Mucosa of rectum (tissue), 2 donors: ENCODE measurements around the gene SS18L1.

ENCODE experiments used
- H3K27ac ChIP-seq, 2 donors: one replicate each; pipeline ENCODE4 v1.7.0; 2013; ENCODE audit warnings: inconsistent platforms in 2 of 2, low read depth in 2 of 2, low read length in 2 of 2
- H3K27me3 ChIP-seq, 2 donors: one replicate each; pipeline ENCODE4 v1.7.0; 2013; ENCODE audit warnings: low read length in 2 of 2; ENCODE audit not compliant: control insufficient read depth in 2 of 2, insufficient read depth in 2 of 2
- H3K36me3 ChIP-seq, 2 donors: one replicate each; pipeline ENCODE4 v1.7.0; 2013; ENCODE audit warnings: low read length in 2 of 2; ENCODE audit not compliant: control insufficient read depth in 2 of 2, insufficient read depth in 2 of 2
- H3K4me1 ChIP-seq, 2 donors: one replicate each; pipeline ENCODE4 v1.7.0; 2013; ENCODE audit warnings: low read length in 2 of 2, mild to moderate bottlenecking in 1 of 2; ENCODE audit not compliant: control insufficient read depth in 2 of 2, insufficient read depth in 2 of 2
- H3K4me3 ChIP-seq, 2 donors: one replicate each; pipeline ENCODE4 v1.7.0; 2013; ENCODE audit warnings: low read length in 2 of 2
- H3K9ac ChIP-seq, 2 donors: one replicate each; pipeline ENCODE4 v1.7.0; 2013; ENCODE audit warnings: low read length in 2 of 2, low read depth in 1 of 2, mild to moderate bottlenecking in 1 of 2
- H3K9me3 ChIP-seq, 2 donors: one replicate each; pipeline ENCODE4 v1.7.0; 2013; ENCODE audit warnings: low read length in 2 of 2; ENCODE audit not compliant: control insufficient read depth in 2 of 2
- donor health status: healthy.
- donor health status: Normal muscosa, but diverticular disease.

Gene SS18L1

DNA sequence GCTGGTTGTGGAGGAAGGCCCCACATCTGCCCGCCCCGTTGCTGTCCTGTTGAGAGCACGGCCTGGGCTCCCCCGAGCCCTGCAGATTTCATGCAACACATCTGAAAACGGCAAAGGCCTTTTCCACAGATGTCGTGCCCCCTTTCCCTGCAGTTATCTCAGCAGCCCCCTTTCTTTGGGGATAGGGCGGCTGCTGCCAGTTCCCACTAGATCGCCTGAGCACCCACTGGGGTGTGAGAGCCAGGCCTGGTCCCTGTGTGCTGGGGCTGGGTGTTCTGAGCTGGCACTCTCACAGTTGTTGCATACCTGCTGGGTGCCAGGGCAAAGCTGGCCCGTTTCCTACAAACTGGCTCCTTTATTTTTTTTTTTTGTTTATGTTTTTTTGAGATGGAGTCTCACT, 27.0 kb downstream of the SS18L1 start:
- no peaks in the 10 kb centered on the region for H3K9me3 ChIP-seq
- H3K9ac ChIP-seq, result no peak overlapping the region
- no peaks in the 10 kb centered on the region for H3K27me3 ChIP-seq
- H3K4me3 ChIP-seq, result no peak overlapping the region
- no peaks in the 10 kb centered on the region for H3K4me1 ChIP-seq
- H3K27ac ChIP-seq, result no peak overlapping the region
- H3K36me3 ChIP-seq, result peaks cover 21 to 24% of the 10 kb centered on the region in 2 donors

DNA sequence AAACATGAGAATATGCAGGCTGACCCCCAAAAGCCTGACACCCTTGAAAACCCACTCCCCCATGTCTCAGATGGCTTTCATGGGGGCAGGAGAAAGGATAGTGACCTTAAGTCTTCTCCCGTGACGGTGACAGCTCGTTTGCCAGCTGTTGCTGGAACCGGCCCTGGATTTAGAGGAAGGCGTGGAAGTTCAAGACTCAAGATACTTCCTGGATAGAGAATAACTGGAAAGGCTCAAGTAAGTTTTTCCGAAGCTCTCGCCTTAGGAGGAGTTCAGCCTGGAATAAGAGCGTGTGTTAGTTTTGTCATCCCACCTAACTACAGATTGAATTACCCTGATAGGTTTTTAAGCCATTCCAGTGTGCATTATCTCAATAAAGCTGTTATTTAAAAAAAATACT, 27.7 kb downstream of the SS18L1 start:
- no peak overlapping the region for H3K9ac ChIP-seq
- H3K9me3 ChIP-seq, result no peaks in the 10 kb centered on the region
- H3K27ac ChIP-seq, result no peak overlapping the region
- H3K36me3 ChIP-seq, result peaks cover 18 to 22% of the 10 kb centered on the region in 2 donors
- no peaks in the 10 kb centered on the region for H3K4me1 ChIP-seq
- no peak overlapping the region for H3K4me3 ChIP-seq
- no peaks in the 10 kb centered on the region for H3K27me3 ChIP-seq

- no peaks in the 10 kb centered on the region for H3K27me3 ChIP-seq
- H3K9ac ChIP-seq, result no peak overlapping the region
- H3K4me1 ChIP-seq, result no peaks in the 10 kb centered on the region
- no peak overlapping the region for H3K4me3 ChIP-seq
- no peak overlapping the region for H3K27ac ChIP-seq
- H3K9me3 ChIP-seq, result no peaks in the 10 kb centered on the region
- H3K36me3 ChIP-seq, result peaks cover 16 to 20% of the 10 kb centered on the region in 2 donors
Observed at GRCh38 chr20:62172666-62173065, 29.1 kb downstream of the SS18L1 start.

DNA sequence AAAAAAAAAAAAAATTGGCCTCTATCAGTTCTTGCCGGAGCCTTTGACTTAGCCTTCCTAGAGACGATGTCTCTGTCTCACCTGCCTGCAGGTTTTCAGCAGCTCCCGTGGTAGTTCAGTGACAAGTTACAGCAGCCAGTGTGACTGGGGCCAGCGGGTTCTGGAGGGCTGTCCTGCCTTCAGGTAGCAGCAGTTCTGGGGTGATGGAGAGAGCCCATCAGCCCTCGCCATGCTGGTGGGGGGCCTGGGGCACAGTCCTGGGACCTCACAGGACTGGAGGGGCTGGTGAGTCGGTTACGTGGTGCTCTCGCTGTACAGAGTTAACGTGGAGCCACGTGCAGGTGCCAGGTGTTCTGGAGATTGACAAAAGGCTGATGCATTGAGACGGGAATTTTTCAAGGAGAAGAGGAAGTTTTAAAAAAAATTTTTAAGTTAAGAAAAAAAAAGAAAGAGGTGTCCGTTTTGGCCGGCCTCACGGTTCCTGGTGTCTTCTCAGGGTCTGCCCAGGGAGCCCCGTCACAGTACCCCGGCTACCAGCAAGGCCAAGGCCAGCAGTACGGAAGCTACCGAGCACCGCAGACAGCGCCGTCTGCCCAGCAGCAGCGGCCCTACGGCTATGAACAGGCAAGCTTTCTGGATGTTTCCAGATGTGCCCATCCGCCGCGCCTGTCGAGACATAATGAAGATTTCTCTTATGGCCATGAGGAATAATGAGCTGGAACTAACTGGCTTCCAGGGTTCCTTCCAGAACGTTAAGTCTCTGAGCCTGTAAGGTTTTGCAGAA, 30.6 kb downstream of the SS18L1 start:
- no peaks in the 10 kb centered on the region for H3K4me1 ChIP-seq
- H3K9me3 ChIP-seq, result no peaks in the 10 kb centered on the region
- H3K36me3 ChIP-seq, result peaks cover 12 to 14% of the 10 kb centered on the region in 2 donors

GRCh38 chr20:62174870-62175624, 31.5 kb downstream of the SS18L1 start:
- H3K4me1 ChIP-seq, result no peaks in the 10 kb centered on the region
- H3K9ac ChIP-seq, result no peak overlapping the region
- H3K4me3 ChIP-seq, result no peak overlapping the region
- H3K36me3 ChIP-seq, result peaks cover 13 to 16% of the 10 kb centered on the region in 2 donors
- H3K27ac ChIP-seq, result no peak overlapping the region
- no peaks in the 10 kb centered on the region for H3K9me3 ChIP-seq
- no peaks in the 10 kb centered on the region for H3K27me3 ChIP-seq

More for the DNA sequence above, 30.6 kb downstream of the SS18L1 start:
- Histone ChIP-seq H3K9ac (no peak overlapping the region), H3K27me3 (no peaks in the 10 kb centered on the region), H3K4me3 (no peak overlapping the region), H3K27ac (no peak overlapping the region)

DNA sequence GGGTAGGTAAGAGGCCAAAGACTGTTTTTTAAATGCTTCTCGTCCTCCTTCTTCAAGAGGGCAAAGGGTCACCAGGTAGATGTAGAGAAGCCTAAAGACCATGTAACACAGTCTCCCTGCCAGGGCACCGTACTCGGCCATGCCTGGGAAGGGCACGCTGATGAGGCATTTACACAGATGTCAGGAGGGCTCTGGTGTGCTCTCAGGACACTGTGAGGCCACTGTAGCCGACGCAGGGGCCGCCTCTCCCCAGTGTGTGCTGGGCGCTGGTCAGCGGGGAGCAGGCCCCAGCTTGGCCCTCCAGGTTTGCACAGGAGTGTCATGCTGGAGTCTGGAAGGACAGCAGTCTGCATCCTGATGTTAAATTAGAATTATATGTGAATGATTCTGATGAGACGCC, 32.1 kb downstream of the SS18L1 start:
- Histone ChIP-seq H3K36me3 (peaks cover 13 to 16% of the 10 kb centered on the region in 2 donors), H3K9me3 (no peaks in the 10 kb centered on the region), H3K4me3 (no peak overlapping the region), H3K27ac (no peak overlapping the region), H3K4me1 (no peaks in the 10 kb centered on the region), H3K9ac (no peak overlapping the region), H3K27me3 (no peaks in the 10 kb centered on the region)

- Histone ChIP-seq H3K9ac (no peak overlapping the region), H3K27ac (no peak overlapping the region), H3K9me3 (no peaks in the 10 kb centered on the region), H3K4me3 (no peak overlapping the region), H3K27me3 (no peaks in the 10 kb centered on the region), H3K36me3 (peaks cover 13 to 16% of the 10 kb centered on the region in 2 donors), H3K4me1 (no peaks in the 10 kb centered on the region)
Observed at GRCh38 chr20:62176866-62177265, 33.3 kb downstream of the SS18L1 start.

GRCh38 chr20:62177307-62177706, 33.7 kb downstream of the SS18L1 start:
- H3K27ac ChIP-seq, result no peak overlapping the region
- H3K36me3 ChIP-seq, result peaks cover 13 to 16% of the 10 kb centered on the region in 2 donors
- H3K4me1 ChIP-seq, result peaks cover 3 to 4% of the 10 kb centered on the region in 2 donors
- H3K9me3 ChIP-seq, result no peaks in the 10 kb centered on the region
- H3K27me3 ChIP-seq, result no peaks in the 10 kb centered on the region
- no peak overlapping the region for H3K4me3 ChIP-seq
- no peak overlapping the region for H3K9ac ChIP-seq

DNA sequence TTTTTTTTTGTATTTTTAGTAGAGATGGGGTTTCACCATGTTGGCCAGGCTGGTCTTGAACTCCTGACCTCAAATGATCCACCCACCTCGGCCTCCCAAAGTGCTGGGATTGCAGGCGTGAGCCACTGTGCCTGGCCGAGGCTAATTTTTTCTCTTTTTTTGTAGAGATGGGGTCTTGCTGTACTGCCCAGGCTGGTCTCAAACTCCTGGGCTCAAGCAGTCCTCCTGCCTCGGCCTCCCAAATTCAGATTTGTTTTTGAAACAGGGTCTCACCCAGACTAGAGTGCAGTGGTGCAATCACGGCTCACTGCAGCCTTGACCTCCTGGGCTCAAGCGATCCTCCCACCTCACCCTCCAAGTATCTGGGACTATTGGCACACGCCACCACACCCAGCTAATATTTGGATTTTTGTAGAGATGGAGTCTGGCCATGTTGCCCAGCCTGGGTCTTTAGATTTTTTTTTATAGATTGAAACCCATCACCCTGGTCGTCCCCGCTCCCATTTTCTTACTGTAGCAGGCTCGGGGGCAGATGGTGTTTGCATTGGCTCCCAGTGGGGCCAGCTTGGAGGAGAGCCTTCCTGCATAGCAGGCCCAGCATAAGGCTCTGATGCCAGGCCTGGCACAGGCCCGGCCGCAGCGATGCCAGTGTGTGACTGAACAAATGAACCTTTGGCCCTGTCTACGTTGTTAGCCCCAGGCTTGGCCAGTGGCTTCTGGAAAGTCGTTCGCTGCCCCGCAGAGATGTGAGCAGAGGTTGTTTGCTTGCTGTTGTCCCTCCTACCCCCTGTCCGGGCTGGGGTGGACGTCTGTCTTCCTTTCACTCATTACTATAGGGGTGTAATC, 35.0 kb downstream of the SS18L1 start:
- no peaks in the 10 kb centered on the region for H3K9me3 ChIP-seq
- peaks cover 8 to 16% of the 10 kb centered on the region in 2 donors for H3K36me3 ChIP-seq
- H3K27ac ChIP-seq, result no peak overlapping the region
- H3K9ac ChIP-seq, result no peak overlapping the region
- H3K27me3 ChIP-seq, result no peaks in the 10 kb centered on the region
- peaks cover 6 to 7% of the 10 kb centered on the region in 2 donors for H3K4me1 ChIP-seq
- H3K4me3 ChIP-seq, result no peak overlapping the region

DNA sequence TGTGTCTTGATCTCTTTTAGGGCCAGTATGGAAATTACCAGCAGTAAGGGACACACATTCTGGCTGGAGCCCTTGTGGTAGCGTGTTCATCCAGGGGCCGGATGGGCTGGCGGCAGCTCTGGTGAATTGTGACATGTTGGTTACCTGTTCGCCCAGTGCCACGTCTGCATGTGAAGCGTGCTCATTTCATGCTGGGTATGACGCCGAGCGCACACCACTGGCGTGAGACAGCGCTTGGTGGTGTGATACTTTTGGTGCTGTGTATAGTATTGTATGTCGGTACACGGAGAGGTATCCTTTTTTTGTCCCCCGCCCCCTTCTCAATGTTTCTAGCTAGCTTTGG, 35.6 kb downstream of the SS18L1 start:
- no peaks in the 10 kb centered on the region for H3K9me3 ChIP-seq
- H3K27me3 ChIP-seq, result no peaks in the 10 kb centered on the region
- H3K27ac ChIP-seq, result no peak overlapping the region
- H3K4me1 ChIP-seq, result peaks cover 9 to 11% of the 10 kb centered on the region in 2 donors
- no peak overlapping the region for H3K9ac ChIP-seq
- H3K4me3 ChIP-seq, result no peak overlapping the region
- H3K36me3 ChIP-seq, result peaks cover 8 to 13% of the 10 kb centered on the region in 2 donors
